HG03108 (cell line): ENCODE data around the gene FEV.
"Not testable (repeated sequence)": the region's sequence is repeated elsewhere in the genome, so short reads cannot be mapped to it uniquely, and the experiment has no call there.

ENCODE experiments used
- ATAC-seq: cut with Tn5 transposase; IDR thresholded peaks from one replicate; pipeline ENCODE4 v1.9.1; 2021; ENCODE audit warnings: moderate library complexity; ENCODE audit not compliant: unreplicated experiment

Gene FEV

DNA sequence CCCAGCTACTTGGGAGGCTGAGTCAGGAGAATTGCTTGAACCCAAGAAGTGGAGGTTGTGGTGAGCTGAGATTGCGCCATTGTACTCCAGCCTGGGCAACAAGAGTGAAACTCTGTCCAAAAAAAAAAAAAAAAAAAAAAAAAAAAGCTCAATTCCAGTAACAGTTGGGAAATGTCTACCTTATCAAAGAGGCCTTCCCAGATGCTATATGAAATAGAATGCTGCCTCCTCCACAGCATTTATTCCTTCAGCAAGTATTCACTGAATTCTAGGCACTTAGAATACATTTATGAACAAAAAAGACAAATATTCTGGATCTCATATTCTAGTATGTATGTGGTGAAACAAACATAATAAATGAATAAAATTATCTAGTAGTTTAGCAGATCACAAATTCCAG, 38.4 kb downstream of the FEV start:
- ATAC-seq = no peak

DNA sequence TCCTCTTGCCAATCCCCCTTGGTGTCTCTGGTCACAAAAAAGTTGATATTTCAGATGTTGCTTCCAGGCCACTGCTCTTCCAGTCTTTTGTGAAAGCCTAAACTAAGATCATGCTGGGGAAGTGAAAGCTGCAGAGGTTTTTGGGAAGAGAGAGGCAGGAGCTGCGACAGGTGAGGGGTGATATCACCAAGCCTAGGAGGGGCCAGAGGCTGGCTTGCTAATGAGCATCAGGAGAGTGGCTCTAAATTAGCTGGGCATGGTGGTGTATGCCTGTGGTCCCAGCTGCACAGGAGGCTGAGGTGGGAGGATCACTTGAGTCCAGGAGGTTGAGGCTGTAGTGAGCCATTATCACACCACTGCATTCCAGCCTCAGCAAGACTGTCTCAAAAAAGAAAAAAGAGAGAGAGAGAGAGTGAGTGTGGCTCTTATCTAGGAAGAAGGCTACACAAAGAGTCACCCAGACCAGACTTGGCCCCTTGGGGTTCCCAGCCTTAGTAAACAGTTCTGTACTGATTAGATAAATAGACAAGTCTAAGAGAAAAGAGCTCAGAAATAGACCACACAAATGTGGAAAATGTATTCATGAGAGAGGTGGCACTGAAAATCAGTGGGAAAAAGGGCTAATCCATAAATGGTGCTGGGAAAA, 40.1 kb downstream of the FEV start:
- ATAC-seq = no peak

DNA sequence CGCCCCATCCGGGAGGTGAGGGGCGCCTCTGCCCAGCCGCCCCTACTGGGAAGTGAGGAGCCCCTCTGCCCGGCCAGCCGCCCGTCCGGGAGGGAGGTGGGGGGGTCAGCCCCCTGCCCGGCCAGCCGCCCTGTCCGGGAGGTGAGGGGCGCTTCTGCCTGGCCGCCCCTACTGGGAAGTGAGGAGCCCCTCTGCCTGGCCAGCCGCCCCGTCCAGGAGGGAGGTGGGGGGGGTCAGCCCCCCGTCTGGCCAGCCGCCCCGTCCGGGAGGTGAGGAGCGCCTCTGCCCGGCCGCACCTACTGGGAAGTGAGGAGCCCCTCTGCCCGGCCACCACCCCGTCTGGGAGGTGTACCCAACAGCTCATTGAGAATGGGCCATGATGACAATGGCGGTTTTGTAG, 53.2 kb downstream of the FEV start:
- ATAC-seq = not testable (repeated sequence)
